SK-N-SH (cell line): ENCODE results near the gene PEX26.

ENCODE experiments used
- CTCF ChIP-seq: fragments of 200-600 bp; sonication (generic); IDR thresholded peaks from 2 replicates; pipeline ENCODE4 v1.6.1; 2017; ENCODE audit warnings: antibody characterized with exemption, mild to moderate bottlenecking, moderate library complexity
- EP300 ChIP-seq, 2 experiments: IDR thresholded peaks; 2 replicates each; pipeline versions ENCODE4 v1.4.0 to v1.6.1; 2012; ENCODE audit warnings: borderline replicate concordance in 1 of 2, low read depth in 1 of 2, low read length in 1 of 2
- EZH2phosphoT487 ChIP-seq: fragments of 200-600 bp; sonication (generic); IDR thresholded peaks from 2 replicates; pipeline ENCODE4 v1.6.1; 2017; ENCODE audit warnings: low read depth, mixed run types, mild to moderate bottlenecking, antibody characterized with exemption, moderate library complexity, borderline replicate concordance
- NFIC ChIP-seq: IDR thresholded peaks from 2 replicates; pipeline ENCODE4 v1.4.0; 2012; ENCODE audit warnings: borderline replicate concordance
- RAD21 ChIP-seq: IDR thresholded peaks from 2 replicates; pipeline ENCODE4 v1.6.1; 2012; ENCODE audit warnings: mild to moderate bottlenecking, low read length
- TF ChIP-seq, protein P1 (sequence below): IDR thresholded peaks from 2 replicates; pipeline ENCODE4 v1.6.1; 2012; ENCODE audit warnings: mild to moderate bottlenecking, low read depth, low read length, moderate library complexity

DNA sequence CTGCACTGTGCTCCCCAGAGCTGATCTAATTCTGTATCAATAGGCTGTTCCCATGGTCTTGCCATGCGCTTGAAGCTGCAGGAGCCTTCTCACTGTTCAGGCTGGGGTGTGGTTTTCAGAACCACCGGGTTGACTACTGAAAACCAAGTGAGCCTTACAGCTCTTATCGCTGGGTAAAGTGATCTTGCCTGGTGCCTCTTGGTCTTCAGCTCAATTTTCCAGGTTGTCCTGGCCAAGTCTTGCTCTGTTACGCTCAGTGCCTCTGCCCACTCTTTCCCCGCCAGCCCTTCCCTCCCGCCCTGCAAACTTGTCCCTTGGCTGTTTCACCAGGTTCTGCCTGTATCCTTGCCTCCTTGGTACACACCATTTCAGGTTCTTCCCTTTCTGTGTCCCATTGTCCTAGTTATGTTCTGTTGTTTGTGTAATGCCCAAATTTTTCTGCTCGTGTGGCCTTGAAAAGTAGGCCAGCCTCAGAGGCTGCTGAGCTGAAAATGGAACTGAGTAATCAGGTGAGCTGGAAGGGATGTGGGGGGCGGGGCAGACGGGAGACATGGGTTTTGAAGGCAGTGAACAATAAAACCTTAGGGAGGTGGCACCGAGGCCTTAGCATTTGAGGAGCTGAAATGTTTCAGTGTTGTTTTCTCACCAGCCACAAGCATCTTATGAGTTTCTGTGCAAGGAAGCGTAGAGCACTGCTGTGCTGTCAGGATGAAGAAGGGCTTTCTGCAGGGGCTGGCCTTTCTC, 11.2 kb downstream of the PEX26 start:
- TF ChIP-seq RAD21 (no peak), CTCF (no peak), NFIC (no peak), EZH2phosphoT487 (no peak), EP300 (IDR thresholded peaks at IDR 0.05; ENCODE audit: borderline replicate concordance in 1 of 2, low read depth in 1 of 2, low read length in 1 of 2) (no peak)
- TF ChIP-seq, protein P1, sequence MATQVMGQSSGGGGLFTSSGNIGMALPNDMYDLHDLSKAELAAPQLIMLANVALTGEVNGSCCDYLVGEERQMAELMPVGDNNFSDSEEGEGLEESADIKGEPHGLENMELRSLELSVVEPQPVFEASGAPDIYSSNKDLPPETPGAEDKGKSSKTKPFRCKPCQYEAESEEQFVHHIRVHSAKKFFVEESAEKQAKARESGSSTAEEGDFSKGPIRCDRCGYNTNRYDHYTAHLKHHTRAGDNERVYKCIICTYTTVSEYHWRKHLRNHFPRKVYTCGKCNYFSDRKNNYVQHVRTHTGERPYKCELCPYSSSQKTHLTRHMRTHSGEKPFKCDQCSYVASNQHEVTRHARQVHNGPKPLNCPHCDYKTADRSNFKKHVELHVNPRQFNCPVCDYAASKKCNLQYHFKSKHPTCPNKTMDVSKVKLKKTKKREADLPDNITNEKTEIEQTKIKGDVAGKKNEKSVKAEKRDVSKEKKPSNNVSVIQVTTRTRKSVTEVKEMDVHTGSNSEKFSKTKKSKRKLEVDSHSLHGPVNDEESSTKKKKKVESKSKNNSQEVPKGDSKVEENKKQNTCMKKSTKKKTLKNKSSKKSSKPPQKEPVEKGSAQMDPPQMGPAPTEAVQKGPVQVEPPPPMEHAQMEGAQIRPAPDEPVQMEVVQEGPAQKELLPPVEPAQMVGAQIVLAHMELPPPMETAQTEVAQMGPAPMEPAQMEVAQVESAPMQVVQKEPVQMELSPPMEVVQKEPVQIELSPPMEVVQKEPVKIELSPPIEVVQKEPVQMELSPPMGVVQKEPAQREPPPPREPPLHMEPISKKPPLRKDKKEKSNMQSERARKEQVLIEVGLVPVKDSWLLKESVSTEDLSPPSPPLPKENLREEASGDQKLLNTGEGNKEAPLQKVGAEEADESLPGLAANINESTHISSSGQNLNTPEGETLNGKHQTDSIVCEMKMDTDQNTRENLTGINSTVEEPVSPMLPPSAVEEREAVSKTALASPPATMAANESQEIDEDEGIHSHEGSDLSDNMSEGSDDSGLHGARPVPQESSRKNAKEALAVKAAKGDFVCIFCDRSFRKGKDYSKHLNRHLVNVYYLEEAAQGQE = no peak
